Neuronal stem cell (in vitro differentiated cells): ENCODE data around the gene IFFO2.

Experiments
- DNase-seq: peaks from one replicate; pipeline ENCODE4 v3.0.0-alpha.2; 2013; ENCODE audit warnings: low spot score
- H2AFZ ChIP-seq: one replicate; pipeline ENCODE4 v1.6.1; 2013; ENCODE audit warnings: mild to moderate bottlenecking, low read length, inconsistent platforms
- H2AK5ac ChIP-seq: 2 replicates; pipeline ENCODE4 v1.6.1; 2013; ENCODE audit warnings: low read depth, mild to moderate bottlenecking, inconsistent platforms, low read length, moderate library complexity, mixed read lengths
- H2BK120ac ChIP-seq: 2 replicates; pipeline ENCODE4 v1.6.1; 2013; ENCODE audit warnings: low read depth, mild to moderate bottlenecking, inconsistent platforms, low read length, moderate library complexity, mixed read lengths
- H2BK12ac ChIP-seq: one replicate; pipeline ENCODE4 v1.6.1; 2013; ENCODE audit warnings: low read length, inconsistent platforms
- H2BK15ac ChIP-seq: 2 replicates; pipeline ENCODE4 v1.6.1; 2013; ENCODE audit warnings: mild to moderate bottlenecking, low read length, inconsistent platforms, mixed read lengths
- H2BK5ac ChIP-seq: one replicate; pipeline ENCODE4 v1.6.1; 2013; ENCODE audit warnings: inconsistent platforms, mild to moderate bottlenecking, low read length, moderate library complexity
- H3K14ac ChIP-seq: one replicate; pipeline ENCODE4 v1.6.1; 2013; ENCODE audit warnings: low read length, inconsistent platforms
- H3K18ac ChIP-seq: 2 replicates; pipeline ENCODE4 v1.6.1; 2013; ENCODE audit warnings: low read length, inconsistent platforms
- H3K23ac ChIP-seq: 2 replicates; pipeline ENCODE4 v1.6.1; 2013; ENCODE audit warnings: low read depth, mild to moderate bottlenecking, mixed read lengths, low read length, inconsistent platforms; ENCODE audit not compliant: poor library complexity
- H3K27ac ChIP-seq: replicated peaks from 3 replicates; pipeline ENCODE4 v1.5.1; 2013; ENCODE audit warnings: low read length, inconsistent platforms
- H3K27me3 ChIP-seq, 3 experiments: 2 replicates each; pipeline ENCODE4 v1.6.1; 2013; ENCODE audit warnings: low read length in 3 of 3, mild to moderate bottlenecking in 2 of 3, inconsistent platforms in 1 of 3, low read depth in 1 of 3, mixed read lengths in 1 of 3, moderate library complexity in 1 of 3; ENCODE audit not compliant: control insufficient read depth in 3 of 3, insufficient read depth in 3 of 3
- H3K36me3 ChIP-seq, 2 donors: replicated peaks in 1 of 2; 2 replicates each; pipeline ENCODE4 v1.6.1; 2013; ENCODE audit warnings: low read length in 2 of 2; ENCODE audit not compliant: control insufficient read depth in 2 of 2, insufficient read depth in 2 of 2
- H3K4ac ChIP-seq: 2 replicates; pipeline ENCODE4 v1.6.1; 2013; ENCODE audit warnings: inconsistent platforms, mild to moderate bottlenecking, low read length, moderate library complexity
- H3K4me1 ChIP-seq, 2 donors: 1 replicate in 1 of 2; 2 replicates in 1 of 2; pipeline ENCODE4 v1.6.1; 2013; ENCODE audit warnings: low read length in 2 of 2, low read depth in 1 of 2; ENCODE audit not compliant: control insufficient read depth in 2 of 2, insufficient read depth in 1 of 2
- H3K4me2 ChIP-seq: one replicate; pipeline ENCODE4 v1.6.1; 2013; ENCODE audit warnings: mild to moderate bottlenecking, low read length, inconsistent platforms; ENCODE audit not compliant: insufficient read depth, poor library complexity, severe bottlenecking
- H3K4me3 ChIP-seq, 2 donors: 2 replicates each; pipeline ENCODE4 v1.5.1; 2013; ENCODE audit warnings: low read length in 2 of 2, mild to moderate bottlenecking in 2 of 2, inconsistent platforms in 1 of 2, moderate library complexity in 1 of 2
- H3K79me1 ChIP-seq: one replicate; pipeline ENCODE4 v1.6.1; 2013; ENCODE audit warnings: low read depth, mild to moderate bottlenecking, inconsistent platforms, low read length, moderate library complexity
- H3K9ac ChIP-seq: one replicate; pipeline ENCODE4 v1.6.1; 2013; ENCODE audit warnings: mild to moderate bottlenecking, low read depth, low read length, inconsistent platforms; ENCODE audit not compliant: poor library complexity
- H3K9me3 ChIP-seq, 2 donors: replicated peaks in 1 of 2; 2 replicates each; pipeline versions ENCODE3 to v1.6.1; 2013; ENCODE audit warnings: low read length in 2 of 2, mild to moderate bottlenecking in 2 of 2, inconsistent platforms in 1 of 2, low read depth in 1 of 2, mixed read lengths in 1 of 2, moderate library complexity in 1 of 2; ENCODE audit not compliant: control insufficient read depth in 2 of 2, insufficient read depth in 1 of 2
- H4K8ac ChIP-seq: one replicate; pipeline ENCODE4 v1.6.1; 2013; ENCODE audit warnings: low read depth, mild to moderate bottlenecking, inconsistent platforms, low read length, moderate library complexity
- H4K91ac ChIP-seq: one replicate; pipeline ENCODE4 v1.6.1; 2013; ENCODE audit warnings: low read length, low read depth, mild to moderate bottlenecking, inconsistent platforms; ENCODE audit not compliant: poor library complexity
- WGBS, 2 donors: extraction: QIAGEN DNeasy Blood & Tissue Kit; methylation state at CpG; one replicate each; pipeline ENCODE4 v1.1.7; 2013; ENCODE audit warnings: missing lambda C conversion rate in 2 of 2, mixed read lengths in 1 of 2; ENCODE audit not compliant: insufficient read length in 2 of 2, insufficient replicate concordance in 1 of 2; ENCODE audit errors: extremely low coverage in 2 of 2; 5-methylcytosine and 5-hydroxymethylcytosine counted together

IFFO2 gene

DNA sequence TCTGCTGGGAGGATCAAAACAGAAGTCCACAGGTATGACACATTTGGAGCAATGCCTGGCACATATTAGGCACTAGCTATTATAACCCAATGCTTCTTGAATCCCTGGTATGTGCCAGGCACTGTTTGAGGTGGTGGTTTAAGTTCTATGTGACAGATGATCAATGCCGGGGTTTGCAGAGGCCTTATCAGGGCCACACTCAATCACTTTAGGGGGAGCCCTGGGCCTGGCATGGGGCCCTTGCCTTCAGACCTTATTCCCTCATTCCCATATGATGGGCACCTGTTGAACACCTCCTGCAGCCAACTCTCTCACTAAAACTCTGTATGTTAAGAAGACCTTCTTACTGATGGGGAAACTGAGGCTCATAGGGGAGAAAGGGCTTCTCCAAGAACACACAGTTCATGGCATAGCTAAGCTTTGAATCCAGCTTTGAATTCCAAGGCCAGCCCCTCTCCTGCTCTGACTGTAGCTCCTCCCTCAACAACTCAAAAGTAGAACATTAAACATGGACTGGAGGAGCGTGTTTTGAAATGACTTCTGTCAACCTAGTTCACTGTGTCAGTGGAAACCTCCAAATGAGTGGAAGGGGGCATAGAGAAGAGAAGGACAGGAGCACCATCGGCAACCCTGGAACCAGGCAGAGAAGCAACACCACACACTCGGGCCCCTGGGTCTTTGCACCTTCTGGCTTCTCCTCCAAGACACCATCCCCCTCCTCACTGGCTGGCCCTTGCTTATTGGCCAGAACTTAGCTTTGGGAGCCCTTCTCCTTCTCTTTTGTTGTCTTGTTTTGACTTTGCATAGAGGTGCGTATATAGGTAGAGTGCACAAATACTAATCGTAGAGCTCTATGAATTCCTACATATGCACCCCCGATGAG lies 6.6 kb upstream of the IFFO2 start:
- Histone ChIP-seq H3K4me1 (peaks cover 11 to 16% of the 10 kb centered on the region in 2 donors), H2AK5ac (no peak overlapping the region), H3K14ac (no peak overlapping the region), H2BK120ac (no peak overlapping the region), H3K18ac (no peak overlapping the region), H3K9ac (no peak overlapping the region), H3K23ac (no peak overlapping the region), H3K79me1 (no peaks in the 10 kb centered on the region), H2BK5ac (no peak overlapping the region), H2BK15ac (no peak overlapping the region), H4K91ac (no peak overlapping the region), H2AFZ (no peak overlapping the region), H4K8ac (no peak overlapping the region), H3K27me3 (peaks cover 0 to 7% (median 0%) of the 10 kb centered on the region in 3 experiments), H2BK12ac (no peak overlapping the region), H3K27ac (no peak overlapping the region), H3K4ac (no peak overlapping the region), H3K4me3 (no peak overlapping the region), H3K9me3 (no peaks in the 10 kb centered on the region), H3K36me3 (no peaks in the 10 kb centered on the region), H3K4me2 (no peak overlapping the region)
- WGBS, 2 donors: no CpG with 5 or more reads among the region's 7 CpGs
- no peak for DNase-seq

GRCh38 chr1:18962121-18962721 lies 5.7 kb upstream of the IFFO2 start:
- no peak overlapping the region for H3K23ac ChIP-seq
- no peak overlapping the region for H2BK5ac ChIP-seq
- H2AFZ ChIP-seq: no peak overlapping the region
- H3K9ac ChIP-seq: no peak overlapping the region
- no peak overlapping the region for H3K4me2 ChIP-seq
- no CpG with 5 or more reads among the region's 9 CpGs for WGBS, 2 donors
- no peaks in the 10 kb centered on the region for H3K36me3 ChIP-seq
- H3K4ac ChIP-seq: no peak overlapping the region
- H2BK12ac ChIP-seq: no peak overlapping the region
- peak overlapping the region; percentile 39 for H3K18ac ChIP-seq
- H3K9me3 ChIP-seq: no peaks in the 10 kb centered on the region
- H2BK120ac ChIP-seq: no peak overlapping the region
- no peak overlapping the region for H2AK5ac ChIP-seq
- H3K27me3 ChIP-seq: peaks cover 0 to 11% (median 5%) of the 10 kb centered on the region in 3 experiments
- H3K4me3 ChIP-seq: no peak overlapping the region
- H4K8ac ChIP-seq: no peak overlapping the region
- no peak for DNase-seq
- H3K4me1 ChIP-seq: peaks cover 16 to 18% of the 10 kb centered on the region in 2 donors
- H2BK15ac ChIP-seq: no peak overlapping the region
- H4K91ac ChIP-seq: no peak overlapping the region
- no peak overlapping the region for H3K27ac ChIP-seq
- H3K14ac ChIP-seq: no peak overlapping the region
- H3K79me1 ChIP-seq: no peaks in the 10 kb centered on the region

- no peaks in the 10 kb centered on the region for H3K36me3 ChIP-seq
- H3K18ac ChIP-seq: no peak overlapping the region
- H3K4me3 ChIP-seq: no peak overlapping the region
- no peak overlapping the region for H4K91ac ChIP-seq
- H3K9ac ChIP-seq: no peak overlapping the region
- no peaks in the 10 kb centered on the region for H3K79me1 ChIP-seq
- H3K4ac ChIP-seq: no peak overlapping the region
- H3K23ac ChIP-seq: no peak overlapping the region
- no peak overlapping the region for H2AK5ac ChIP-seq
- H2BK12ac ChIP-seq: no peak overlapping the region
- H3K14ac ChIP-seq: no peak overlapping the region
- no peak for DNase-seq
- H3K27me3 ChIP-seq: peaks cover 2 to 11% (median 9%) of the 10 kb centered on the region in 3 experiments
- no peak overlapping the region for H2BK15ac ChIP-seq
- H2AFZ ChIP-seq: no peak overlapping the region
- H3K9me3 ChIP-seq: no peaks in the 10 kb centered on the region
- no peak overlapping the region for H2BK120ac ChIP-seq
- no peak overlapping the region for H3K27ac ChIP-seq
- H3K4me2 ChIP-seq: no peak overlapping the region
- no peak overlapping the region for H2BK5ac ChIP-seq
- peaks cover 11 to 15% of the 10 kb centered on the region in 2 donors for H3K4me1 ChIP-seq
- WGBS, 2 donors: no CpG with 5 or more reads among the region's 3 CpGs
- H4K8ac ChIP-seq: no peak overlapping the region
These were observed 4.3 kb upstream of the IFFO2 start for GRCh38 chr1:18960821-18961220.

DNA sequence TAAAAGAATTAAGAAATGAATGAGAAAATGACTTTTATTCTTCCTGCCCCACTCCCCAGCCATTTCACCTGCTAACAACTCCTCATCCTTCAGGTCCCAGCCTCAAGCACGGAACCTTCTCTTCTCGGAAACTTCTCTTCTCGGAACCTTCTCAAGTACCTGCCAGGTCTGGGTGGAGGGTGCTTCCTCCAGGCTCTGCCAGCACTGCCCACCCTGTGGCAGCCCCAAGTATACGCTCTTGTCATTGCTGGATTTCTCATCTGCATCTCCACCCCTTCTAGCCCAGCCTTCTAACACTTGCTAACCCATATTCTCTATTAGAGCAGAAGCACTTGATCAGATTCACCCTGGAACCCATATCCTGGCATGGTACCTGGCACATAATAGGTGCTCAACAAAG lies 3.9 kb upstream of the IFFO2 start:
- Histone ChIP-seq H3K18ac (no peak overlapping the region), H3K4ac (no peak overlapping the region), H2BK120ac (no peak overlapping the region), H3K9me3 (no peaks in the 10 kb centered on the region), H3K23ac (no peak overlapping the region), H2BK12ac (no peak overlapping the region), H2BK15ac (no peak overlapping the region), H3K14ac (no peak overlapping the region), H3K4me1 (peaks cover 9 to 13% of the 10 kb centered on the region in 2 donors), H2BK5ac (no peak overlapping the region), H3K4me2 (no peak overlapping the region), H3K36me3 (no peaks in the 10 kb centered on the region), H3K9ac (no peak overlapping the region), H4K91ac (no peak overlapping the region), H3K4me3 (no peak overlapping the region), H3K79me1 (peaks cover 2% of the 10 kb centered on the region), H4K8ac (no peak overlapping the region), H2AFZ (no peak overlapping the region), H2AK5ac (no peak overlapping the region), H3K27ac (no peak overlapping the region), H3K27me3 (peaks cover 5 to 13% (median 11%) of the 10 kb centered on the region in 3 experiments)
- no CpG with 5 or more reads among the region's 4 CpGs for WGBS, 2 donors
- DNase-seq: no peak
